Vagina (tissue), 2 donors: ENCODE data around the gene CPLX4. TPM values are rescaled to one million over a fixed set of nuclear protein-coding genes. Genes with fewer than 3 reads are reported as not detected.
A peak's percentile ranks its signal among the peaks of the same experiment; 100 is the strongest.

Experiments used
- DNase-seq, 2 donors: peaks; one replicate each; pipeline ENCODE4 v3.0.0-alpha.2; 2017; ENCODE audit errors: extremely low spot score in 2 of 2
- H3K27ac ChIP-seq: fragments of 200-600 bp; sonication (generic); one replicate; pipeline ENCODE4 v1.5.1; 2019
- H3K27me3 ChIP-seq: fragments of 200-600 bp; sonication (generic); one replicate; pipeline ENCODE4 v1.5.1; 2019
- H3K36me3 ChIP-seq, 2 donors: fragments of 200-600 bp; sonication (generic); one replicate each; pipeline ENCODE4 v1.5.1; 2017 to 2019
- H3K4me1 ChIP-seq: fragments of 200-600 bp; sonication (generic); one replicate; pipeline ENCODE4 v1.5.1; 2019
- H3K4me3 ChIP-seq, 2 donors: fragments of 200-600 bp; sonication (generic); 1 replicate in 1 of 2; 2 replicates in 1 of 2; pipeline ENCODE4 v1.5.1; 2016 to 2019
- H3K9me3 ChIP-seq: fragments of 200-600 bp; sonication (generic); one replicate; pipeline ENCODE4 v1.5.1; 2019
- CTCF ChIP-seq, 3 experiments: fragments of 450-650 bp in 2 of 3; fragments of 200-600 bp in 1 of 3; sonication (generic) in 1 of 3; IDR thresholded peaks; one replicate each; pipeline ENCODE4 v1.5.1; 2017 to 2019; ENCODE audit warnings: antibody characterized with exemption in 3 of 3, mild to moderate bottlenecking in 2 of 3, moderate library complexity in 2 of 3
- POLR2A ChIP-seq, 2 donors: fragments of 450-650 bp; IDR thresholded peaks; one replicate each; pipeline ENCODE4 v1.6.1; 2017; ENCODE audit warnings: antibody characterized with exemption in 2 of 2, mild to moderate bottlenecking in 2 of 2, moderate library complexity in 2 of 2
- POLR2AphosphoS5 ChIP-seq, 2 donors: sonication (generic); formaldehyde crosslinking; IDR thresholded peaks; one replicate each; pipeline ENCODE4 v1.9.0; 2017; ENCODE audit warnings: antibody characterized with exemption in 2 of 2, mild to moderate bottlenecking in 2 of 2, low read depth in 1 of 2; ENCODE audit not compliant: insufficient read depth in 1 of 2
- intact Hi-C: fragments of 100-400 bp; cut with DNase I; formaldehyde crosslinking; loops from one replicate; pipeline ENCODE4 v1.15.1; 2023
- total RNA-seq: library from RNA; depleted of rRNA; stranded (reverse); fragments of >200 nt; gene quantifications from one replicate; pipeline ENCODE4 v1.2.3, GENCODE V29; 2016

CPLX4 gene
- total RNA-seq, 1 donor from 2014 or later = not detected

GRCh38 chr18:59268721-59269562 is 49.5 kb downstream of the CPLX4 start:
- H3K27ac ChIP-seq = no peak overlapping the region
- TF ChIP-seq CTCF (IDR thresholded peaks at IDR 0.05) (no peak), POLR2A (IDR thresholded peaks at IDR 0.05) (no peak), POLR2AphosphoS5 (IDR thresholded peaks at IDR 0.05; ENCODE audit: insufficient read depth in 1 of 2, low read depth in 1 of 2) (no peak)
- intact Hi-C loops = no loop called here
- no peak for DNase-seq
- peak overlapping the region in 1 of 2 donors; percentile 34 for H3K4me3 ChIP-seq
- peaks cover 42% of the 10 kb centered on the region for H3K4me1 ChIP-seq
- H3K9me3 ChIP-seq = no peaks in the 10 kb centered on the region
- H3K36me3 ChIP-seq = no peaks in the 10 kb centered on the region
- peaks cover 38% of the 10 kb centered on the region for H3K27me3 ChIP-seq

DNA sequence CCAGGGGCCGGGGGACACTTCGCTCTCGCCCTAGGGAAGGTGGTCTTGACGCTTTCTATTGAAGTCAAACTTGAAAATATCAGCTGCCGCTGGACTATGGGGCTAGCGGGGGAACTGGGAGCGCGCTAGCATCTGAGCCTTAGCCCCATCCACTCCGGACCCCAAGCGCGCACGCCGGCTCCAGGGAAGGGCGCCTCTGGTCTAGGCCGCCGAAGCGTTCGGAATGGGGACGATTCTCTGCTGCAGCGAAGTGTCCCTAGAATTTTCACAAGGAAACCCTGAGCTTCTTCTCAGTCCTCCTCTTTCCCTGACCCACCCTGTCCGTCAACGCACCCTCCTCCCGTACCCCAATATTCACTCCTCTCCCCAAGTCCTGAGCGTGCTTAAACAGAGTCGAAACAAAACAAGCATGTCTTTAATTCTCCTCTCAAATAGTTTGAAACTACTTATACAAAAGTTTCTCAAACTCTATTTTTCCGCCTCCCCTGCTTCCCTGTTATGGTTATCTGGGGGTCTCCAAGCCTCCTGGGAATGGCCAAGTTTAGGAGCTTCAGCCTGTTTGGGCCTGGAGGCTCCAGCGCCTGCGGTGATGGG is 50.2 kb downstream of the CPLX4 start:
- H3K27ac ChIP-seq = no peak overlapping the region
- intact Hi-C loops = no loop called here
- DNase-seq = no peak
- no peaks in the 10 kb centered on the region for H3K9me3 ChIP-seq
- peaks cover 35% of the 10 kb centered on the region for H3K27me3 ChIP-seq
- H3K4me3 ChIP-seq = no peak overlapping the region
- no peak for TF ChIP-seq POLR2AphosphoS5 (IDR thresholded peaks at IDR 0.05; ENCODE audit: insufficient read depth in 1 of 2, low read depth in 1 of 2)
- no peak for TF ChIP-seq POLR2A (IDR thresholded peaks at IDR 0.05)
- no peak for TF ChIP-seq CTCF (IDR thresholded peaks at IDR 0.05)
- peaks cover 35% of the 10 kb centered on the region for H3K4me1 ChIP-seq
- no peaks in the 10 kb centered on the region for H3K36me3 ChIP-seq

DNA sequence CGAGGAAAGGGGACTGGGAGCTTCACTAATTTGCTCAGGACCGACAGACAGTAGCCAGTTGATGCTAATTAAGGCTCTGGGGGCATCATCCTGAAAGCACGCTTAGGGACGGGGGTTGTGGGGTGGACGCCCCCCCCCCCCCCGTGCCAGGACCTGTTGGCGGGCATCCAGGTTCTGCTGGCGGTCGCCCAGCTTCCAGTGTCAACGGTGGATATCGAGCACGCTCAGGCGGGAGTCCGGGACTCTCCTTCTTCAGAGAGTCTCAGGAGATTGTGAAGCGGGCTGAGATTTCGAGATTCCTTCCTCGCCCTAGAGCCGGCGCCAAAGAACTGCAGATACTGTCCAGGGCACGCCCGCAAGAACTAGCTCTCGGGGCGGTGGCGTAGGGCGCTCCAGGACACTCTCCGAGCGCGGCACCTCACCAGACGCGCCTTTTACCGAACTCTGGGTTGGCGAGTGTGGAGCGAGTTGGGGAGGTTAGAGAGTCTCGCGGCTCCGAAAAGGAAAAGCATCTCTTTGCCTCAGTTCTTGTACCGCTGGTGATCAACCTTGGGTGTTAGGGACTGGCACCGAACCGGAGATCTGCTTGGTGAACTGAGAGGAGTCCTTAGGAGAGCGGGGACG is 50.8 kb downstream of the CPLX4 start:
- Histone ChIP-seq H3K4me3 (no peak overlapping the region), H3K36me3 (no peaks in the 10 kb centered on the region), H3K27ac (no peak overlapping the region), H3K9me3 (no peaks in the 10 kb centered on the region), H3K27me3 (peaks cover 30% of the 10 kb centered on the region), H3K4me1 (peaks cover 29% of the 10 kb centered on the region)
- no peak for DNase-seq
- TF ChIP-seq POLR2AphosphoS5 (IDR thresholded peaks at IDR 0.05; ENCODE audit: insufficient read depth in 1 of 2, low read depth in 1 of 2) = no peak
- no peak for TF ChIP-seq CTCF (IDR thresholded peaks at IDR 0.05)
- TF ChIP-seq POLR2A (IDR thresholded peaks at IDR 0.05) = no peak
- intact Hi-C loops = no loop called here

- no peaks in the 10 kb centered on the region for H3K9me3 ChIP-seq
- peaks cover 25% of the 10 kb centered on the region for H3K27me3 ChIP-seq
- H3K4me1 ChIP-seq = peaks cover 23% of the 10 kb centered on the region
- no peak for DNase-seq
- H3K36me3 ChIP-seq = no peaks in the 10 kb centered on the region
- H3K27ac ChIP-seq = no peak overlapping the region
- no peak overlapping the region for H3K4me3 ChIP-seq
- intact Hi-C loops = no loop called here
- TF ChIP-seq CTCF (IDR thresholded peaks at IDR 0.05) = no peak
- no peak for TF ChIP-seq POLR2A (IDR thresholded peaks at IDR 0.05)
- TF ChIP-seq POLR2AphosphoS5 (IDR thresholded peaks at IDR 0.05; ENCODE audit: insufficient read depth in 1 of 2, low read depth in 1 of 2) = no peak
Observed at GRCh38 chr18:59266886-59267502, 51.5 kb downstream of the CPLX4 start.
